CD4-positive, alpha-beta T cell (primary cell): Measurements from ENCODE around the gene ALDH8A1. TPM values are rescaled to one million over a fixed set of nuclear protein-coding genes. Genes with fewer than 3 reads are reported as not detected.

Experiments
- ATAC-seq: fragments of 200-7000 bp; cut with Tn5 transposase; one replicate; pipeline ENCODE4 v1.10.0; 2022; ENCODE audit warnings: mild to moderate bottlenecking; ENCODE audit not compliant: poor library complexity
- CTCF ChIA-PET: fragments of 350-600 bp; sonication (Branson Sonifier 250); formaldehyde crosslinking; loops from one replicate; lab custom pipeline; 2021; ENCODE audit warnings: antibody characterized with exemption, inconsistent platforms; lab: Charles Lee
- POLR2A ChIA-PET: fragments of 350-600 bp; sonication (Branson Sonifier 250); formaldehyde crosslinking; loops from one replicate; lab custom pipeline; 2021; ENCODE audit warnings: antibody characterized with exemption, inconsistent platforms; lab: Charles Lee
- DNase-seq, 14 experiments: peaks; one replicate each; pipeline ENCODE4 v3.0.0-alpha.2; 2013 to 2020; ENCODE audit warnings: mixed read lengths in 2 of 14
- H3K27ac ChIP-seq, 2 donors: one replicate each; pipeline versions ENCODE4 v1.5.1 to v1.7.0; 2013; ENCODE audit warnings: low read length in 2 of 2, low read depth in 1 of 2, mild to moderate bottlenecking in 1 of 2
- H3K27me3 ChIP-seq, 2 experiments: 1 replicate in 1 of 2; 2 replicates in 1 of 2; pipeline versions ENCODE4 v1.6.1 to v1.7.0; 2013; ENCODE audit warnings: low read length in 2 of 2, control low read depth in 1 of 2, mild to moderate bottlenecking in 1 of 2, moderate library complexity in 1 of 2; ENCODE audit not compliant: insufficient read depth in 2 of 2, control insufficient read depth in 1 of 2
- H3K36me3 ChIP-seq: one replicate; pipeline ENCODE4 v1.6.1; 2013; ENCODE audit warnings: low read length, control low read depth; ENCODE audit not compliant: insufficient read depth
- H3K4me1 ChIP-seq: one replicate; pipeline ENCODE4 v1.6.1; 2013; ENCODE audit warnings: low read length, control low read depth; ENCODE audit not compliant: insufficient read depth
- H3K4me3 ChIP-seq: one replicate; pipeline ENCODE4 v1.5.1; 2013; ENCODE audit warnings: mild to moderate bottlenecking, low read length, moderate library complexity
- H3K9me3 ChIP-seq, 2 experiments: 1 replicate in 1 of 2; 2 replicates in 1 of 2; pipeline versions ENCODE4 v1.6.1 to v1.7.0; 2013; ENCODE audit warnings: low read length in 2 of 2, mild to moderate bottlenecking in 2 of 2, control low read depth in 1 of 2, moderate library complexity in 1 of 2; ENCODE audit not compliant: control insufficient read depth in 1 of 2, insufficient read depth in 1 of 2
- H3K27ac Mint-ChIP-seq: one replicate; pipeline ENCODE4 v1.8.0; 2020; ENCODE audit warnings: mixed read lengths
- H3K27me3 Mint-ChIP-seq: one replicate; pipeline ENCODE4 v1.8.0; 2021; ENCODE audit warnings: mixed read lengths
- H3K36me3 Mint-ChIP-seq: one replicate; pipeline ENCODE4 v1.8.0; 2021; ENCODE audit warnings: low read depth, mixed read lengths
- H3K4me1 Mint-ChIP-seq: one replicate; pipeline ENCODE4 v1.8.0; 2021; ENCODE audit warnings: low read depth, mixed read lengths
- H3K4me3 Mint-ChIP-seq: one replicate; pipeline ENCODE4 v1.8.0; 2020; ENCODE audit warnings: mild to moderate bottlenecking, mixed read lengths
- H3K9me3 Mint-ChIP-seq: one replicate; pipeline ENCODE4 v1.8.0; 2020; ENCODE audit warnings: mixed read lengths
- CTCF ChIP-seq: fragments of 200-600 bp; IDR thresholded peaks from one replicate; pipeline ENCODE4 v1.8.0; 2022; ENCODE audit warnings: antibody characterized with exemption, mild to moderate bottlenecking
- intact Hi-C, 2 experiments: fragments of 100-400 bp; cut with DNase I in 1 of 2; cut with micrococcal nuclease in 1 of 2; formaldehyde crosslinking; loops; one replicate each; pipeline versions ENCODE4 v1.15.1 to v1.9.0; 2023 to 2025; cut with DNase I, micrococcal nuclease
- total RNA-seq, 174 experiments: library from RNA in 2 of 174; stranded (reverse) in 2 of 174; gene quantifications; one replicate each; pipeline ENCODE4 v1.2.3 and lab custom pipeline; 2021 to 2026

Gene ALDH8A1
- total RNA-seq, 2 experiments from 2014 or later = 1.4 to 1.6 TPM

GRCh38 chr6:134903448-134903847 is 46.5 kb downstream of the ALDH8A1 start:
- no peaks in the 10 kb centered on the region for H3K9me3 Mint-ChIP-seq
- Histone ChIP-seq H3K36me3 (no peaks in the 10 kb centered on the region), H3K27ac (no peak overlapping the region), H3K4me3 (no peak overlapping the region), H3K4me1 (no peaks in the 10 kb centered on the region), H3K27me3 (no peaks in the 10 kb centered on the region), H3K9me3 (no peaks in the 10 kb centered on the region)
- intact Hi-C loops = no loop called here
- H3K36me3 Mint-ChIP-seq = no peaks in the 10 kb centered on the region
- no peaks in the 10 kb centered on the region for H3K4me1 Mint-ChIP-seq
- no peak overlapping the region for H3K27ac Mint-ChIP-seq
- no peaks in the 10 kb centered on the region for H3K27me3 Mint-ChIP-seq
- no peak overlapping the region for H3K4me3 Mint-ChIP-seq
- ChIA-PET CTCF (no interaction called here), POLR2A (no interaction called here)
- no peak for TF ChIP-seq CTCF
- no peak for DNase-seq
- ATAC-seq = no peak

DNA sequence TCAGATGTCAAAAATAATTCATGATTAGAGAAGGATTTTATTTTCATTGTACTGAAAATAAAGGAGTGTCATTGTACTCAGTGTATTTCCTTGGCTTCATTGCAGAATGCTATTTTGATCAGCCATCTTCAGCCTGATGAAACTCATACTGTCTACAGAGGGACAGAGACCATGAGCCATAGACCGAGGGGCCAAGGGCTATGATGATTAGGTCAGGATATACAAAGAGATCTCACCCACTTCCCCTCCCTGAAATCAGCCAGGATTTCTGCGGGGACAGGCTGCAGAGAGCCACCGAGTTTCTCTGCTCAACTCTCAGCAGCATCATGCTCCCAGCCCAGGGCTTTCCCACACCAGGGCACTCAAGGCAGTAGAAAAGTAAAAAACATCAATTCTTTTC is 47.0 kb downstream of the ALDH8A1 start:
- no peak overlapping the region for H3K27ac Mint-ChIP-seq
- H3K27me3 Mint-ChIP-seq = no peaks in the 10 kb centered on the region

DNA sequence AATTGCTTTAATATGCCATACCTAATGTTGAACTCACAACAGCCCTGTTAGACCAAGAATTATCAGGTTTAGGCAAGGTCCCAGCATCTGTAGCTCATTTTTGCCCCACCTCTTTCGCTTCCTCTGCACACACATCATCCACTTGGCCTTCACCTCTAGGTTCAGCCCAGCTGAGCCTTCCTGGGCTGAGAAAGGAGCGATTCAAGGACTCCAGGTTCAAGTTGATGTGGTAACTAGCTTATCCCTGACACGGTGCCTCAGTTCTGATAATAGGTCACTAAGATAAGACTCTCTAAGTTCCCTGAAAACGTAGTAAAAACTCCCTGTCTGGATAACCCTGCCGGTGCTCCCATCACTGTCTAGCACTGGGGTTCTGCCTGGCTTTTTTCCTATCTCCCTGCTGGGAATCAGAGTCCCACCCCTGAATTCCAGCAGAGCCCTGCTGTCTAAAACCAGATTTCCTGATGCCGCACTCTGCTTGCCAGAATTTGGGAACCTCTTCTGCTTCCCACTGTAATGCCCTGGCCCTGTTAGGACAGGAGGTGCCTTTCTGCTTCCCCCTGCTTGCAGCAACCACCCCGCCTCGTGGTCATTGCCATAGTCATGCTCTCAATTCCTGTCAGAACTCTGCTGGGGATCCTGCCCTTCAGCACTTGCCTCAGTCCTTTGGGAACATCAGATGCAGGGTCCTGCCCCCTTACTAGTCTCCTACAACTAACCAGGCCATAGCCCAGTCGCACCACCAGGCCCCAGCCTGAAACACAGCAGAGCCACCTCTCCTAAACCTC is 47.6 kb downstream of the ALDH8A1 start:
- H3K27me3 ChIP-seq = no peaks in the 10 kb centered on the region
- Mint-ChIP-seq H3K9me3 (no peaks in the 10 kb centered on the region), H3K27ac (no peak overlapping the region), H3K4me1 (no peaks in the 10 kb centered on the region), H3K36me3 (no peaks in the 10 kb centered on the region), H3K27me3 (no peaks in the 10 kb centered on the region), H3K4me3 (no peak overlapping the region)
- H3K36me3 ChIP-seq = no peaks in the 10 kb centered on the region
- H3K27ac ChIP-seq = no peak overlapping the region
- intact Hi-C loops = no loop called here
- CTCF ChIA-PET = no interaction called here
- no peak overlapping the region for H3K4me3 ChIP-seq
- TF ChIP-seq CTCF = no peak
- no peaks in the 10 kb centered on the region for H3K9me3 ChIP-seq
- ATAC-seq (no peak), DNase-seq (no peak)
- POLR2A ChIA-PET = no interaction called here
- H3K4me1 ChIP-seq = no peaks in the 10 kb centered on the region

More for the DNA sequence above, 47.0 kb downstream of the ALDH8A1 start:
- no peak for TF ChIP-seq CTCF
- Histone ChIP-seq H3K36me3 (no peaks in the 10 kb centered on the region), H3K4me3 (no peak overlapping the region), H3K4me1 (no peaks in the 10 kb centered on the region), H3K9me3 (no peaks in the 10 kb centered on the region), H3K27me3 (no peaks in the 10 kb centered on the region), H3K27ac (no peak overlapping the region)
- Mint-ChIP-seq H3K9me3 (no peaks in the 10 kb centered on the region), H3K4me1 (no peaks in the 10 kb centered on the region), H3K4me3 (no peak overlapping the region), H3K36me3 (no peaks in the 10 kb centered on the region)
- intact Hi-C loops = no loop called here
- DNase-seq = no peak
- POLR2A ChIA-PET = no interaction called here
- CTCF ChIA-PET = no interaction called here
- no peak for ATAC-seq
